H1 (cell line): ENCODE data around the gene EMC6. TPM values are rescaled to one million over a fixed set of nuclear protein-coding genes. Genes with fewer than 3 reads are reported as not detected.

Experiments
- CTCF ChIA-PET: fragments of 300-600 bp; sonication (Branson Sonifier 250); formaldehyde crosslinking; loops from one replicate; lab custom pipeline; 2021; ENCODE audit not compliant: partially characterized antibody; lab: Charles Lee
- POLR2A ChIA-PET: fragments of 300-600 bp; sonication (Branson Sonifier 250); formaldehyde crosslinking; loops from one replicate; lab custom pipeline; 2021; ENCODE audit warnings: inconsistent platforms; ENCODE audit not compliant: partially characterized antibody; lab: Charles Lee
- DNase-seq, 2 experiments: peaks; one replicate each; pipeline versions ENCODE4 v3.0.0 to v3.0.0-alpha.2; 2010 to 2022; ENCODE audit warnings: low spot score in 2 of 2, low read depth in 1 of 2, mixed read lengths in 1 of 2
- FAIRE-seq: peaks from 2 replicates; lab custom pipeline; 2011; peaks lifted over from hg19 to GRCh38; lab: Jason Lieb, UNC
- H2AFZ ChIP-seq: 2 replicates; pipeline ENCODE4 v1.8.1; 2012; ENCODE audit warnings: low read length, inconsistent platforms
- H2AK5ac ChIP-seq: 2 replicates; pipeline ENCODE4 v1.6.1; 2013; ENCODE audit warnings: low read depth, low read length
- H2BK120ac ChIP-seq: replicated peaks from 2 replicates; pipeline ENCODE3; 2013; ENCODE audit warnings: low read depth, low read length, inconsistent platforms
- H2BK12ac ChIP-seq: 2 replicates; pipeline ENCODE4 v1.6.1; 2013; ENCODE audit warnings: low read depth, low read length
- H2BK15ac ChIP-seq: 2 replicates; pipeline ENCODE4 v1.6.1; 2013; ENCODE audit warnings: low read length
- H2BK20ac ChIP-seq: 2 replicates; pipeline ENCODE4 v1.6.1; 2013; ENCODE audit warnings: low read length
- H2BK5ac ChIP-seq: 2 replicates; pipeline ENCODE4 v1.6.1; 2013; ENCODE audit warnings: low read depth, low read length
- H3K14ac ChIP-seq: 2 replicates; pipeline ENCODE4 v1.6.1; 2013; ENCODE audit warnings: inconsistent platforms; ENCODE audit not compliant: insufficient read length
- H3K18ac ChIP-seq: 2 replicates; pipeline ENCODE4 v1.6.1; 2013; ENCODE audit warnings: low read length; ENCODE audit errors: extremely low read depth
- H3K23ac ChIP-seq: 2 replicates; pipeline ENCODE4 v1.6.1; 2013; ENCODE audit warnings: inconsistent platforms; ENCODE audit not compliant: insufficient read length
- H3K23me2 ChIP-seq: 2 replicates; pipeline ENCODE4 v1.6.1; 2013; ENCODE audit warnings: low read depth, low read length
- H3K27ac ChIP-seq: 2 replicates; pipeline ENCODE4 v1.6.1; 2011; ENCODE audit warnings: low read depth, low read length, inconsistent platforms
- H3K27me3 ChIP-seq, 4 experiments: replicated peaks in 1 of 4; 1 replicate in 1 of 4; 2 replicates in 3 of 4; pipeline versions ENCODE4 v1.6.1 to v1.8.1; 2011 to 2013; ENCODE audit warnings: low read length in 3 of 4, mild to moderate bottlenecking in 3 of 4, inconsistent platforms in 2 of 4, mixed read lengths in 2 of 4, moderate library complexity in 1 of 4; ENCODE audit not compliant: control insufficient read depth in 3 of 4, insufficient read depth in 3 of 4; ENCODE audit errors: extremely low read depth in 1 of 4
- H3K36me3 ChIP-seq, 4 experiments: 2 replicates each; pipeline versions ENCODE4 v1.6.1 to v1.8.1; 2011 to 2013; ENCODE audit warnings: mild to moderate bottlenecking in 4 of 4, low read length in 3 of 4, moderate library complexity in 2 of 4, control low read depth in 1 of 4, inconsistent platforms in 1 of 4; ENCODE audit not compliant: insufficient read depth in 4 of 4, control insufficient read depth in 2 of 4
- H3K4ac ChIP-seq: replicated peaks from 2 replicates; pipeline ENCODE3; 2013; ENCODE audit warnings: low read length, low read depth, mixed read lengths, inconsistent platforms; ENCODE audit not compliant: insufficient read length
- H3K4me1 ChIP-seq, 4 experiments: replicated peaks in 1 of 4; 1 replicate in 1 of 4; 2 replicates in 3 of 4; pipeline versions ENCODE4 v1.6.1 to v1.8.1; 2011 to 2013; ENCODE audit warnings: low read length in 3 of 4, inconsistent platforms in 2 of 4, mixed read lengths in 1 of 4; ENCODE audit not compliant: insufficient read depth in 4 of 4, control insufficient read depth in 3 of 4
- H3K4me2 ChIP-seq, 2 experiments: 2 replicates each; pipeline versions ENCODE4 v1.6.1 to v1.8.1; 2011 to 2013; ENCODE audit warnings: low read depth in 2 of 2, low read length in 2 of 2, control low read depth in 1 of 2, inconsistent platforms in 1 of 2, mild to moderate bottlenecking in 1 of 2; ENCODE audit not compliant: insufficient read depth in 1 of 2
- H3K4me3 ChIP-seq, 4 experiments: fragments of 200-600, 300-600 bp in 1 of 4; sonication (generic), shearing (Covaris generic), sonication (Bioruptor Twin) in 1 of 4; 2 replicates each; pipeline versions ENCODE4 v1.5.1 to v1.8.1; 2011 to 2016; ENCODE audit warnings: low read length in 4 of 4, low read depth in 3 of 4, control low read depth in 2 of 4, inconsistent platforms in 2 of 4, mild to moderate bottlenecking in 2 of 4, mixed read lengths in 1 of 4, moderate library complexity in 1 of 4; ENCODE audit not compliant: insufficient read depth in 2 of 4; ENCODE audit errors: extremely low read depth in 1 of 4
- H3K56ac ChIP-seq: replicated peaks from 2 replicates; pipeline ENCODE3; 2013; ENCODE audit warnings: low read depth, mild to moderate bottlenecking, mixed read lengths, low read length, inconsistent platforms; ENCODE audit not compliant: insufficient read length
- H3K79me1 ChIP-seq: 2 replicates; pipeline ENCODE4 v1.6.1; 2013; ENCODE audit warnings: low read depth, low read length, control low read depth
- H3K79me2 ChIP-seq, 2 experiments: 2 replicates each; pipeline versions ENCODE4 v1.6.1 to v1.8.1; 2012 to 2013; ENCODE audit warnings: low read length in 2 of 2, mild to moderate bottlenecking in 2 of 2, inconsistent platforms in 1 of 2; ENCODE audit not compliant: insufficient read depth in 2 of 2, control insufficient read depth in 1 of 2
- H3K9ac ChIP-seq, 4 experiments: replicated peaks in 1 of 4; 1 replicate in 1 of 4; 2 replicates in 3 of 4; pipeline versions ENCODE4 v1.6.1 to v1.8.1; 2011 to 2013; ENCODE audit warnings: low read depth in 3 of 4, low read length in 3 of 4, control low read depth in 2 of 4, mild to moderate bottlenecking in 2 of 4, moderate library complexity in 2 of 4, inconsistent platforms in 1 of 4; ENCODE audit errors: extremely low read depth in 1 of 4
- H3K9me3 ChIP-seq, 2 experiments: 2 replicates each; pipeline versions ENCODE4 v1.6.1 to v1.8.1; 2012 to 2013; ENCODE audit warnings: mild to moderate bottlenecking in 2 of 2, moderate library complexity in 2 of 2, control low read depth in 1 of 2, inconsistent platforms in 1 of 2, low read depth in 1 of 2, low read length in 1 of 2, mixed read lengths in 1 of 2; ENCODE audit not compliant: insufficient read depth in 2 of 2
- H4K20me1 ChIP-seq, 2 experiments: replicated peaks in 1 of 2; 2 replicates each; pipeline versions ENCODE3 to v1.8.1; 2011 to 2013; ENCODE audit warnings: inconsistent platforms in 2 of 2, low read length in 2 of 2, mild to moderate bottlenecking in 1 of 2; ENCODE audit not compliant: insufficient read depth in 2 of 2, control insufficient read depth in 1 of 2
- H4K5ac ChIP-seq: 2 replicates; pipeline ENCODE4 v1.6.1; 2013; ENCODE audit warnings: low read length, low read depth, mixed read lengths, inconsistent platforms; ENCODE audit not compliant: insufficient read length
- H4K8ac ChIP-seq: 2 replicates; pipeline ENCODE4 v1.8.0; 2013; ENCODE audit warnings: mild to moderate bottlenecking, moderate library complexity, low read length, inconsistent platforms; ENCODE audit not compliant: insufficient read depth; ENCODE audit errors: extremely low read depth
- H4K91ac ChIP-seq: replicated peaks from 2 replicates; pipeline ENCODE3; 2013; ENCODE audit warnings: low read length, mixed read lengths, inconsistent platforms; ENCODE audit not compliant: insufficient read length
- BACH1 ChIP-seq: IDR thresholded peaks from 2 replicates; pipeline ENCODE4 v1.6.1; 2012; ENCODE audit warnings: low read length, improper control_type of control experiment
- RBBP5 ChIP-seq: IDR thresholded peaks from 2 replicates; pipeline ENCODE4 v1.7.1; 2012; ENCODE audit warnings: low read depth, mild to moderate bottlenecking, inconsistent platforms, low read length, moderate library complexity, borderline replicate concordance
- WGBS, 2 experiments: shearing (Covaris generic) in 1 of 2; methylation state at CpG; one replicate each; pipeline versions ENCODE4 v1.1.6 to v1.1.7; 2013 to 2015; ENCODE audit warnings: low lambda C conversion rate in 2 of 2, mixed read lengths in 2 of 2, inconsistent platforms in 1 of 2, low coverage in 1 of 2, missing lambda C conversion rate in 1 of 2; ENCODE audit not compliant: insufficient replicate concordance in 2 of 2, insufficient coverage in 1 of 2, insufficient read length in 1 of 2; ENCODE audit errors: extremely low coverage in 1 of 2, missing lambda C conversion rate in 1 of 2; 5-methylcytosine and 5-hydroxymethylcytosine counted together
- polyA plus RNA-seq, 7 experiments: library from polyadenylated mRNA; depleted of rRNA in 3 of 7; stranded (reverse) in 5 of 7; unstranded in 2 of 7; fragments of >200 nt in 5 of 7; fragments of 200-250 nt in 2 of 7; gene quantifications; 1 replicate in 5 of 7; 2 replicates in 1 of 7; 4 replicates in 1 of 7; pipeline versions ENCODE4 v1.2.1 to v1.2.3, GENCODE V29; 2011 to 2013; ENCODE audit warnings: missing spikeins in 2 of 7, mixed read lengths in 2 of 7
- total RNA-seq: library from RNA; stranded (reverse); fragmentation: NEBNext Ultra II Directional; extraction: Animal tissue kit (Norgen Biotek cat#: 25700); gene quantifications from 2 replicates; pipeline ENCODE4 v1.2.1, GENCODE V29; 2021

EMC6 gene
- total and polyA plus RNA-seq, 2 of the 8 experiments (the other 6 are each of a cell fraction or from before 2014, with no cell fraction given), result 81.5 to 193 TPM

DNA sequence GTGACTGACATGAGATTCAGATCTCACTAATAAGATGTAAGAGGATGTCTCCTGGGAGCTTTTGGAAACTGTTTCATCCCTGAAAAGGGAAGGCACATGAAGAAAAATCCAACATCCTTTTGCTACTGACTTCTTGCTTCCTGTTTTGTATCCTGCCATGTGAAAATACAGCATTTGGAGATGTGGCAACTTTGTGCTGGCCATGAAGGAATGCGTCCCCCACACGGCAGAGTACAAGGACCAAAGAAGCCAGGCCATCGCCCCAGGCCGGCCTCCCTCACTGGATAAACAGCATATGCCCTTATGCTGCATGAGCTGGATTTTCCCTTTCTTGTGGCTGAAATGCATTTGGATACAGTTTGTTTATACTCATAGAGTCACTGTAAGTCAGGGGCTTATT is 49.6 kb downstream of the EMC6 start:
- Histone ChIP-seq H3K9me3 (no peaks in the 10 kb centered on the region), H3K4me3 (no peak overlapping the region), H2BK20ac (no peak overlapping the region), H3K18ac (no peak overlapping the region), H2AK5ac (no peak overlapping the region), H3K23me2 (peaks cover 4% of the 10 kb centered on the region), H3K23ac (no peak overlapping the region), H3K4me2 (no peak overlapping the region), H2BK5ac (no peak overlapping the region), H3K4me1 (peaks cover 0 to 5% (median 2%) of the 10 kb centered on the region in 4 experiments; a peak in 2 of 7 replicates), H2BK12ac (no peak overlapping the region), H4K5ac (no peak overlapping the region), H4K8ac (no peak overlapping the region), H3K27ac (no peak overlapping the region), H3K36me3 (peaks cover 9 to 46% (median 20%) of the 10 kb centered on the region in 4 experiments; a peak in 7 of 8 replicates), H2BK120ac (no peak overlapping the region), H3K56ac (no peak overlapping the region), H3K4ac (no peak overlapping the region), H4K20me1 (no peaks in the 10 kb centered on the region), H3K9ac (no peak overlapping the region), H3K14ac (no peak overlapping the region), H3K79me2 (peaks cover 0 to 5% of the 10 kb centered on the region in 2 experiments; a peak in 1 of 4 replicates), H3K27me3 (no peaks in the 10 kb centered on the region), H3K79me1 (no peaks in the 10 kb centered on the region), H2AFZ (no peak overlapping the region), H2BK15ac (no peak overlapping the region), H4K91ac (no peak overlapping the region)
- CTCF ChIA-PET, result interaction anchor here (0.6 to 0.7 kb wide), 2 partner anchors 36 to 178 kb away, joined by 4 read pairs; no protein-coding TSS in a partner anchor
- DNase-seq, result no peak
- POLR2A ChIA-PET, result no interaction called here
- FAIRE-seq, result no peak
- WGBS, 2 experiments, result 96% methylated on average over 4 of the region's 4 CpGs; no CpG with 5 or more reads in 1 of the 2 experiments
- no peak for TF ChIP-seq RBBP5
- no peak for TF ChIP-seq BACH1
